HepG2 (cell line): ENCODE measurements around the gene TMEM171. TPM values are rescaled to one million over a fixed set of nuclear protein-coding genes. Genes with fewer than 3 reads are reported as not detected.

Experiments
- ATAC-seq: fragments of 200-7000 bp; cut with Tn5 transposase; 3 replicates; pipeline ENCODE4 v1.9.1; 2020; ENCODE audit warnings: mild to moderate bottlenecking, moderate library complexity
- BruUV-seq: library from RNA; stranded (reverse); fragments of 400-500 nt; replicated peaks from 2 replicates; lab custom pipeline; 2021; lab: Mats Ljungman, UMichigan
- CTCF ChIA-PET: fragments of 300-600 bp; formaldehyde crosslinking; extraction: SDS; loops from one replicate; lab custom pipeline; 2021; ENCODE audit warnings: low total read pairs, inconsistent platforms, low intra/inter-chr PET ratio; lab: Yijun Ruan, JAX
- POLR2A ChIA-PET: fragments of 350-600 bp; sonication (Branson Sonifier 250); formaldehyde crosslinking; loops from one replicate; lab custom pipeline; 2020; ENCODE audit warnings: antibody characterized with exemption, inconsistent platforms; lab: Yijun Ruan, JAX
- DNase-seq: peaks from one replicate; pipeline ENCODE4 v3.0.0-alpha.2; 2015; ENCODE audit warnings: low spot score
- FAIRE-seq: peaks from 3 replicates; lab custom pipeline; 2011; peaks lifted over from hg19 to GRCh38; lab: Jason Lieb, UNC
- H2AFZ ChIP-seq: one replicate; pipeline ENCODE4 v1.6.1; 2011; ENCODE audit warnings: low read length, inconsistent platforms
- H3K27ac ChIP-seq: fragments of 300-600 bp; 3 replicates; pipeline ENCODE4 v1.8.0; 2011; ENCODE audit warnings: mixed run types, mild to moderate bottlenecking, mixed read lengths, low read length, inconsistent platforms; ENCODE audit not compliant: insufficient read depth; ENCODE audit errors: extremely low read length
- H3K27me3 ChIP-seq, 2 experiments: fragments of 200-600 bp in 1 of 2; 2 replicates in 1 of 2; 3 replicates in 1 of 2; pipeline versions ENCODE4 v1.6.0 to v1.8.0; 2011; ENCODE audit warnings: low read length in 2 of 2, mild to moderate bottlenecking in 2 of 2, moderate library complexity in 2 of 2, inconsistent platforms in 1 of 2; ENCODE audit not compliant: insufficient read depth in 2 of 2, control insufficient read depth in 1 of 2
- H3K36me3 ChIP-seq, 2 experiments: fragments of 200-600 bp in 1 of 2; replicated peaks in 1 of 2; 2 replicates in 1 of 2; 3 replicates in 1 of 2; pipeline versions ENCODE4 v1.5.1 to v1.8.0; 2011; ENCODE audit warnings: low read length in 2 of 2, inconsistent platforms in 1 of 2; ENCODE audit not compliant: insufficient read depth in 2 of 2, control insufficient read depth in 1 of 2
- H3K4me1 ChIP-seq: 2 replicates; pipeline ENCODE4 v1.5.1; 2012; ENCODE audit warnings: low read length, inconsistent platforms; ENCODE audit not compliant: insufficient read depth
- H3K4me2 ChIP-seq: 2 replicates; pipeline ENCODE4 v1.6.0; 2011; ENCODE audit warnings: low read depth, low read length, inconsistent platforms
- H3K4me3 ChIP-seq, 3 experiments: fragments of 200-600 bp in 1 of 3; sonication (generic), shearing (Covaris generic) in 1 of 3; replicated peaks in 1 of 3; 2 replicates each; pipeline ENCODE4 v1.5.1; 2011 to 2016; ENCODE audit warnings: low read length in 3 of 3, inconsistent platforms in 2 of 3, low read depth in 2 of 3, mild to moderate bottlenecking in 2 of 3, control low read depth in 1 of 3, mixed read lengths in 1 of 3; ENCODE audit not compliant: insufficient read depth in 1 of 3
- H3K79me2 ChIP-seq: one replicate; pipeline ENCODE4 v1.6.1; 2011; ENCODE audit warnings: low read length, inconsistent platforms; ENCODE audit not compliant: insufficient read depth
- H3K9ac ChIP-seq: 2 replicates; pipeline ENCODE4 v1.6.0; 2011; ENCODE audit warnings: mild to moderate bottlenecking, low read depth, low read length, inconsistent platforms; ENCODE audit not compliant: insufficient read depth
- H3K9me3 ChIP-seq: 2 replicates; pipeline ENCODE4 v1.5.1; 2012; ENCODE audit warnings: mild to moderate bottlenecking, low read length
- H4K20me1 ChIP-seq: 2 replicates; pipeline ENCODE4 v1.6.0; 2011; ENCODE audit warnings: inconsistent platforms, mild to moderate bottlenecking, low read length, moderate library complexity; ENCODE audit not compliant: insufficient read depth
- AFF4 ChIP-seq: sonication (generic); formaldehyde crosslinking; IDR thresholded peaks from 2 replicates; pipeline ENCODE4 v1.4.0; 2020; ENCODE audit warnings: missing genetic modification reagents
- ESRRA ChIP-seq: sonication (generic); formaldehyde crosslinking; IDR thresholded peaks from 2 replicates; pipeline ENCODE4 v1.5.1; 2020; ENCODE audit warnings: mild to moderate bottlenecking, low read depth, missing genetic modification reagents
- ISX ChIP-seq: sonication (generic); formaldehyde crosslinking; conservative IDR thresholded peaks from 2 replicates; pipeline ENCODE4 v1.5.0; 2020; ENCODE audit warnings: missing genetic modification reagents
- MAFG ChIP-seq: sonication (generic); formaldehyde crosslinking; IDR thresholded peaks from 2 replicates; pipeline ENCODE4 v1.5.1; 2020; ENCODE audit warnings: mild to moderate bottlenecking, missing genetic modification reagents
- NFAT5 ChIP-seq: sonication (generic); formaldehyde crosslinking; IDR thresholded peaks from 2 replicates; pipeline ENCODE4 v1.4.0; 2020; ENCODE audit warnings: missing genetic modification reagents
- PHF21A ChIP-seq: sonication (generic); formaldehyde crosslinking; IDR thresholded peaks from 2 replicates; pipeline ENCODE4 v1.5.0; 2020; ENCODE audit warnings: mild to moderate bottlenecking, missing genetic modification reagents
- THRA ChIP-seq: sonication (generic); formaldehyde crosslinking; IDR thresholded peaks from 2 replicates; pipeline ENCODE4 v1.4.0; 2020; ENCODE audit warnings: missing genetic modification reagents, borderline replicate concordance
- ZNF101 ChIP-seq: sonication (generic); formaldehyde crosslinking; IDR thresholded peaks from 2 replicates; pipeline ENCODE4 v1.4.0; 2020; ENCODE audit warnings: mild to moderate bottlenecking, low read depth, missing genetic modification reagents, borderline replicate concordance
- ZNF451 ChIP-seq: sonication (generic); formaldehyde crosslinking; IDR thresholded peaks from 2 replicates; pipeline ENCODE4 v1.5.0; 2020; ENCODE audit warnings: mild to moderate bottlenecking, missing genetic modification reagents
- ZNF652 ChIP-seq: IDR thresholded peaks from 2 replicates; pipeline ENCODE4 v1.6.1; 2016; ENCODE audit warnings: low read depth, borderline replicate concordance
- ZNF816 ChIP-seq: sonication (generic); formaldehyde crosslinking; IDR thresholded peaks from 2 replicates; pipeline ENCODE4 v1.8.0; 2022; ENCODE audit warnings: missing genetic modification reagents, mild to moderate bottlenecking, borderline replicate concordance
- WGBS: methylation state at CpG from one replicate; pipeline ENCODE4 v1.1.6; 2017; ENCODE audit warnings: low lambda C conversion rate; 5-methylcytosine and 5-hydroxymethylcytosine counted together
- in situ Hi-C: cut with HindIII; loops from 2 replicates; pipeline ENCODE4 v1.10.0; 2017; ENCODE audit warnings: low pct_unique_long_range_greater_than_20kb; ENCODE audit not compliant: extremely low pct_ligation_motif_present
- intact Hi-C: fragments of 100-400 bp; cut with micrococcal nuclease; formaldehyde crosslinking; loops from one replicate; pipeline ENCODE4 v1.10.0; 2022; ENCODE audit not compliant: unreplicated experiment
- polyA plus RNA-seq, 8 experiments: library from polyadenylated mRNA; depleted of rRNA in 3 of 8; stranded (reverse) in 7 of 8; unstranded in 1 of 8; fragments of >200 nt; fragmentation: Illumina TruSeq in 4 of 8; extraction: Trizol in 4 of 8; gene quantifications; 2 replicates each; pipeline versions ENCODE4 v1.2.1 to v1.2.3, GENCODE V29; 2011 to 2016; ENCODE audit warnings: low read depth in 4 of 8, missing spikeins in 1 of 8, mixed read lengths in 1 of 8; ENCODE audit not compliant: insufficient read depth in 1 of 8
- total RNA-seq, 5 experiments: library from RNA; depleted of rRNA; stranded (reverse); fragments of >200 nt; fragmentation: Illumina TruSeq; extraction: Trizol; gene quantifications; 2 replicates each; pipeline ENCODE4 v1.2.3, GENCODE V29; 2016; ENCODE audit warnings: low read depth in 1 of 5

TMEM171 gene
- total and polyA plus RNA-seq, 2 of the 13 experiments (the other 11 are each of a cell fraction or from before 2014, with no cell fraction given) = 0.12 TPM; not detected in 1

GRCh38 chr5:73151766-73152410 is 31.5 kb downstream of the TMEM171 start:
- no peak for FAIRE-seq
- CTCF ChIA-PET = no interaction called here
- POLR2A ChIA-PET = no interaction called here
- no peak for TF ChIP-seq ZNF816 (CRISPR knock-in tag)
- no peak for TF ChIP-seq ZNF451 (CRISPR knock-in tag)
- TF ChIP-seq AFF4 (CRISPR knock-in tag) = no peak
- no peak for TF ChIP-seq ISX (CRISPR knock-in tag)
- no peak for TF ChIP-seq ZNF652
- no peak for TF ChIP-seq ZNF101 (CRISPR knock-in tag)
- no peak for TF ChIP-seq MAFG
- TF ChIP-seq PHF21A (CRISPR knock-in tag) = no peak
- no peak for TF ChIP-seq ESRRA
- no peak for TF ChIP-seq NFAT5
- no peak for TF ChIP-seq THRA (CRISPR knock-in tag)

More at GRCh38 chr5:73151766-73152410, 31.5 kb downstream of the TMEM171 start:
- no peak overlapping the region for H3K4me3 ChIP-seq
- WGBS = 14% methylated on average over 3 of the region's 5 CpGs
- BruUV-seq = no TSS peak
- no peak overlapping the region for H3K27ac ChIP-seq
- no peaks in the 10 kb centered on the region for H3K4me1 ChIP-seq
- no peaks in the 10 kb centered on the region for H3K9me3 ChIP-seq
- in situ Hi-C loops (no loop called here), intact Hi-C loops (no loop called here)
- peaks cover 0 to 28% of the 10 kb centered on the region in 2 experiments; a peak in 2 of 5 replicates for H3K27me3 ChIP-seq
- no peaks in the 10 kb centered on the region for H4K20me1 ChIP-seq
- H3K4me2 ChIP-seq = no peak overlapping the region
- no peak overlapping the region for H3K9ac ChIP-seq
- DNase-seq = no peak
- H3K36me3 ChIP-seq = no peaks in the 10 kb centered on the region
- H3K79me2 ChIP-seq = no peaks in the 10 kb centered on the region
- no peak for ATAC-seq
- no peak overlapping the region for H2AFZ ChIP-seq
